Sigmoid colon (tissue), 4 donors: ENCODE measurements around the gene BRPF3.

Experiments
- EP300 ChIP-seq, 4 donors: sonication (generic); formaldehyde crosslinking; IDR thresholded peaks; one replicate each; pipeline ENCODE4 v1.6.1; 2017; ENCODE audit warnings: antibody characterized with exemption in 4 of 4
- TF ChIP-seq, protein P1 (sequence below), 4 experiments: fragments of 450-650 bp in 3 of 4; fragments of 200-600 bp in 1 of 4; IDR thresholded peaks; one replicate each; pipeline ENCODE4 v1.5.1; 2016 to 2019; ENCODE audit warnings: antibody characterized with exemption in 4 of 4, mild to moderate bottlenecking in 3 of 4, moderate library complexity in 2 of 4

- TF ChIP-seq, protein P1, sequence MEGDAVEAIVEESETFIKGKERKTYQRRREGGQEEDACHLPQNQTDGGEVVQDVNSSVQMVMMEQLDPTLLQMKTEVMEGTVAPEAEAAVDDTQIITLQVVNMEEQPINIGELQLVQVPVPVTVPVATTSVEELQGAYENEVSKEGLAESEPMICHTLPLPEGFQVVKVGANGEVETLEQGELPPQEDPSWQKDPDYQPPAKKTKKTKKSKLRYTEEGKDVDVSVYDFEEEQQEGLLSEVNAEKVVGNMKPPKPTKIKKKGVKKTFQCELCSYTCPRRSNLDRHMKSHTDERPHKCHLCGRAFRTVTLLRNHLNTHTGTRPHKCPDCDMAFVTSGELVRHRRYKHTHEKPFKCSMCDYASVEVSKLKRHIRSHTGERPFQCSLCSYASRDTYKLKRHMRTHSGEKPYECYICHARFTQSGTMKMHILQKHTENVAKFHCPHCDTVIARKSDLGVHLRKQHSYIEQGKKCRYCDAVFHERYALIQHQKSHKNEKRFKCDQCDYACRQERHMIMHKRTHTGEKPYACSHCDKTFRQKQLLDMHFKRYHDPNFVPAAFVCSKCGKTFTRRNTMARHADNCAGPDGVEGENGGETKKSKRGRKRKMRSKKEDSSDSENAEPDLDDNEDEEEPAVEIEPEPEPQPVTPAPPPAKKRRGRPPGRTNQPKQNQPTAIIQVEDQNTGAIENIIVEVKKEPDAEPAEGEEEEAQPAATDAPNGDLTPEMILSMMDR (IDR thresholded peaks at IDR 0.05) = no peak
- no peak for TF ChIP-seq EP300 (IDR thresholded peaks at IDR 0.05)
Observed at GRCh38 chr6:36202101-36202500, 5.6 kb downstream of the BRPF3 start.
